Fibroblast of the aortic adventitia (primary cell): ENCODE data around the gene SCLY. TPM values are rescaled to one million over a fixed set of nuclear protein-coding genes. Genes with fewer than 3 reads are reported as not detected.
A peak's percentile ranks its signal among the peaks of the same experiment; 100 is the strongest.

Source experiments
- DNase-seq: peaks from one replicate; pipeline ENCODE4 v3.0.0-alpha.2; 2010; ENCODE audit warnings: low read depth
- H3K4me3 ChIP-seq: 2 replicates; pipeline ENCODE4 v1.5.1; 2011; ENCODE audit warnings: low read depth, mild to moderate bottlenecking, control low read depth, low read length, moderate library complexity
- CTCF ChIP-seq: IDR thresholded peaks from 2 replicates; pipeline ENCODE4 v1.5.1; 2011; ENCODE audit warnings: mild to moderate bottlenecking, low read length, control low read depth, inconsistent platforms; ENCODE audit not compliant: insufficient read depth
- total RNA-seq: library from RNA; depleted of rRNA; stranded (reverse); fragments of >200 nt; gene quantifications from 2 replicates; pipeline ENCODE4 v1.2.3, GENCODE V29; 2012; ENCODE audit warnings: low replicate concordance

The SCLY gene
- total RNA-seq, 1 donor: 13.0 TPM

- H3K4me3 ChIP-seq: no peak overlapping the region
- DNase-seq: no peak
Measured at GRCh38 chr2:238131761-238132462, 71.1 kb downstream of the SCLY start.

GRCh38 chr2:238132463-238133450 lies 72.0 kb downstream of the SCLY start:
- DNase-seq: no peak

More at GRCh38 chr2:238131761-238132462, 71.1 kb downstream of the SCLY start:
- TF ChIP-seq CTCF: no peak

GRCh38 chr2:238133499-238134392 lies 72.9 kb downstream of the SCLY start:
- TF ChIP-seq CTCF: no peak

More at GRCh38 chr2:238132463-238133450, 72.0 kb downstream of the SCLY start:
- H3K4me3 ChIP-seq: no peak overlapping the region
- TF ChIP-seq CTCF: no peak

GRCh38 chr2:238134393-238134785 lies 73.6 kb downstream of the SCLY start:
- no peak overlapping the region for H3K4me3 ChIP-seq
- DNase-seq: no peak
- TF ChIP-seq CTCF: no peak

More at GRCh38 chr2:238133499-238134392, 72.9 kb downstream of the SCLY start:
- DNase-seq: no peak
- no peak overlapping the region for H3K4me3 ChIP-seq

GRCh38 chr2:238135601-238136150 lies 74.9 kb downstream of the SCLY start:
- no peak for TF ChIP-seq CTCF
- no peak overlapping the region for H3K4me3 ChIP-seq
- DNase-seq: no peak

- TF ChIP-seq CTCF: no peak
- no peak overlapping the region for H3K4me3 ChIP-seq
- peak; percentile 71 for DNase-seq
Measured at GRCh38 chr2:238136820-238137537, 76.2 kb downstream of the SCLY start.
